Activated CD8-positive, alpha-beta memory T cell treated with anti-CD3 and anti-CD28 coated beads, Interleukin-2, amount 50 U/mL, for 4 hours (primary cell): ENCODE measurements around the gene GRK4.
"Not testable (repeated sequence)": the region's sequence is repeated elsewhere in the genome, so short reads cannot be mapped to it uniquely, and the experiment has no call there.

Experiments used
- DNase-seq: peaks from one replicate; pipeline ENCODE4 v3.0.0-alpha.2; 2020

Gene GRK4

DNA sequence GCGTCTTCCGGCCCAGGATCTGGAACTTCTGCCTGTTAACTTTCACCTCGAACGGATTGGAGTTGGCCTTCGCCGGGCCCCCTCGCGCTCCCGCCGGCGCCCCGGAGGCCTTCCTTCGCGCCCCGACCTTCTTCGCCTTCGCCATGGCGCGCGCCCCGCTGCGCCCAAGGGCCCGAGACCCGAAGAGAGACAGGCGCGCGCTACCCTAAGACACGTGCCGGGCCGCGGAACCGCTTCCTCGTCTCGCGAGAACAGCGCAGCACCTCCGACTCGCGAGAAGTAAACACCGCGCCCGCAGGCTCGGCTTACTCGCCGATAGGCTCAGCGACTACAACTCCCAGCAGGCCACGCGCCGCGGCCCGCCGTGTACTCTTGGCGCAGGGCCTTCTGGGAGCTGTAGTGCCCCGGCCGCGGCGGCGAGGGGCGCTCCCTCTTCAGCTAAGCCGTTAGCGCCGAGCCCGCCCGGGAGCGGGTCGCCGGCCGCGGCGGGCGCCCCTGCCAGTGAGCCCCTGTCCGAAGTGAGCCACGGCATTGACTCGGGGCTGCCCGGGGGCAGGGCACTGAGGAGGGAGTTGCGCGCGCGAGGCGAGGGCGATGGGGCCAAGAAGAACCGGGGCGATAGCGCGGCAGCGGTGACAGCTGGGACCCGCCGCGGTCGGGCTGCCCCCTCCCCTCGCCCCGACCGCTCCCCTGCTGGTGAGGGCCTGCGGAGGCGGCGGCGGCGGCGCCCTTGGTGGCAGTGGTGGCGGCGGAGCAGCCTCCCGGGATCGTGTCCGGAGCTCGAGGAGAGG is at the start of gene GRK4, which contains the start of gene NOP14:
TSS of gene GRK4 (plus strand) at position 397 of the 791 bp plus-strand sequence. CDS start 500 bp downstream, outside the sequence.
TSS of gene NOP14 (minus strand) at position 232 of the 791 bp plus-strand sequence. CDS start at position 145, 87 bp downstream.
- DNase-seq: peak; percentile 97

DNA sequence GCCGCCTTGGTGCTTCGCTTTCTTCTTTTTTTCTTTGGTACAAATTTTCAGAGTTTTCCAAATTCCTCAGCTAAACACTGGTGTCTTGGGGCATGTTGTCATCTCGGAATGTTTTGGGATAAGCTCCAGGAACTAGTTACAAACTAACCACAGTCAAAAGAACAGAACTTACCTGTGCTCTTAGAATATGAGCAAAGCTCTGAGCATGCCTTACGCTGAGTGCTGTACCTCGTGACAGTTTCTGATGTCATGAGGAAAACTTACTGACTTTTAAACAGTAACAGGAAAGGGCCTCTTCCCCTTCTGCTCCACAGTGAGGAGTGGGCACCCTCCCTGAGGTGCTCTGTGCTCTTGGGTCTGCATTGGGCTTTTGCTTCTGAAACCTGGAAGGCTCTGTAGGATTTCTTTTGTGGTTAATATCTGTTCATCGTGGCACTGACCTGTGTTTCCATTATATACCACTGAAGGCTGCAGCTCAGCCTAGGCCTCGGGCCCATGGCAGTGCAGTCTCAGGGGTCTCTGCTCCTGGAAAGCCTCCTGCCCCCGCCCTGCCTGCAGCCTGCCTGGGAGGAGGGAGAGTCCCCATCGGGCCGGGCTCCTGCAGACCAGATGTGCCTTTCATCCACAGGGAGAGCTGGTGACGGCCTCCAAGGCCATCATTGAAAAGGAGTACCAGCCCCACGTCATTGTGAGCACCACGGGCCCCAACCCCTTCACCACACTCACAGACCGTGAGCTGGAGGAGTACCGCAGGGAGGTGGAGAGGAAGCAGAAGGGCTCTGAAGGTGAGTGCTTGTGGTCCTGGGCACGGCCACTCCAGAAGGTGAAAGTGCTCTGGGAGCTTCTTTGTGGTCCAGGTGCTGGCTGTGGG is 48.9 kb upstream of the GRK4 start:
- no peak for DNase-seq

DNA sequence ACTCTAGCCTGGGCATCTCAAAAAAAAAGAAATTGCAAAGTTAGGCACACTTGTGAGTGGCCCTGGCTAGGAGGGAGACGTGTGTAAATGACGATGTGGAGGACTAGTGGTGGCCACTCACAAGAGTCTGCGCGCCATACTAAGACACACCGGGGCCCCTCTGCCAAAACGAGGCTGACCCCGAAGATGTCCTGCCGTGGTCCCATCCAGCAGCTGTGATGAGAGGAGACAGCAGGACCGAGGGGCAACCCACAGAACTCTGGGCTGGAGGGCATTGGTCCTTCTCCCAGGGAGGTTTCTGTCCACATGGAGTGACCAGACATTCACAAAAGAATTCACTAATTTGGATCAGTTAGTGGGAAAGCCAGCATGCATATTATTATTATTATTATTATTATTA is 47.6 kb upstream of the GRK4 start:
- no peak for DNase-seq

DNA sequence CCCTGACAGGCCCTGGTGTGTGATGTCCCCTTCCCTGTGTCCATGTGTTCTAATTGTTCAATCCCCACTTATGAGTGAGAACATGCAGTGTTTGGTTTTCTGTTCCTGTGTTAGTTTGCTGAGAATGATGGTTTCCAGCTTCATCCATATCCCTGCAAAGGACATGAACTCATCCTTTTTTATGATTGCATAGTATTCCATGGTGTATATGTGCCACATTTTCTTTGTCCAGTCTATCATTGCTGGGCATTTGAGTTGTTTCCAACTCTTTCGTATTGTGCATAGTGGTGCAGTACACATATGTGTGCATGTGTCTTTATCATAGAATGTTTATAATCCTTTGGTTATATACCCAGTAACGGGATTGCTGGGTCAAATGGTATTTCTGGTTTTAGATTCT is 46.7 kb upstream of the GRK4 start:
- not testable (repeated sequence) for DNase-seq

DNA sequence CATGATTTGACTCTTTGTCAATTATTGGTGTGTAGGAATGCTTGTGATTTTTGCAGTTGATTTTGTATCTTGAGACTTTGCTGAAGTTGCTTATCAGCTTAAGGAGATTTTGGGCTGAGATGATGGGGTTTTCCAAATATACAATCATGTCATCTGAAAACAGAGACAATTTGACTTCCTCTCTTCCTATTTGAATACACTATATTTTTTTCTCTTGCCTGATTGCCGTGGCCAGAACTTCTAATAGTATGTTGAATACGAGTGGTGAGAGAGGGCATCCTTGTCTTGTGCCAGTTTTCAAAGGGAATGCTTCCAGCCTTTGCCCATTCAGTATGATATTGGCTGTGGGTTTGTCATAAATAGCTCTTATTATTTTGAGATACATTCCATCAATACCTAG is 45.1 kb upstream of the GRK4 start:
- not testable (repeated sequence) for DNase-seq

GRCh38 chr4:2918714-2919113 is 44.7 kb upstream of the GRK4 start:
- not testable (repeated sequence) for DNase-seq

DNA sequence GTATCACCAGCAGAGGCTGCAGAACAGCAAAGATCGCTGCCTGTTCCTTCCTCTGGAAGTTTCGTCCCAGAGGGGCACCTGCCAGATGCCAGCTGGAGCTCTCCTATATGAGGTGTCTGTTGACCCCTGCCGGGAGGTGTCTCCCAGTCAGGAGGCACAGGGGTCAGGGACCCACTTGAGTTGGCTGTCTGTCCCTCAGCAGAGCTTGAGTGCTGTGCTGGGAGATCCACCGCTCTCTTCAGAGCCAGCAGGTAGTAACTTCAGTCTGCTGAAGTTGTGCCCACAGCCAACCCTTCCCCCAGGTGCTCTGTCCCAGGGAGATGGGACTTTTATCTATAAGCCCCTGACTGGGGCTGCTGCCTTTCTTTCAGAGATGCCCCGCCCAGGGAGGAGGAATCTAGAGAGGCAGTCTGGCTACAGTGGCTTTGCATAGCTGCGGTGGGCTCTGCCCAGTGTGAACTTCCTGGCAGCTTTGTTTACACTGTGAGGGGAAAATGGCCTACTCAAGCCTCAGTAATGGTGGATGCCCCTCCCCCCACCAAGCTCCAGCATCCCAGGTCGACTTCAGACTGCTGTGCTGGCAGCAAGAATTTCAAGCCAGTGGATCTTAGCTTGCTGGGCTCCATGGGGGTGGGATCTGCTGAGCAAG is 40.8 kb upstream of the GRK4 start:
- not testable (repeated sequence) for DNase-seq

- DNase-seq: no peak
These were observed 40.2 kb upstream of the GRK4 start for GRCh38 chr4:2923141-2923551.

DNA sequence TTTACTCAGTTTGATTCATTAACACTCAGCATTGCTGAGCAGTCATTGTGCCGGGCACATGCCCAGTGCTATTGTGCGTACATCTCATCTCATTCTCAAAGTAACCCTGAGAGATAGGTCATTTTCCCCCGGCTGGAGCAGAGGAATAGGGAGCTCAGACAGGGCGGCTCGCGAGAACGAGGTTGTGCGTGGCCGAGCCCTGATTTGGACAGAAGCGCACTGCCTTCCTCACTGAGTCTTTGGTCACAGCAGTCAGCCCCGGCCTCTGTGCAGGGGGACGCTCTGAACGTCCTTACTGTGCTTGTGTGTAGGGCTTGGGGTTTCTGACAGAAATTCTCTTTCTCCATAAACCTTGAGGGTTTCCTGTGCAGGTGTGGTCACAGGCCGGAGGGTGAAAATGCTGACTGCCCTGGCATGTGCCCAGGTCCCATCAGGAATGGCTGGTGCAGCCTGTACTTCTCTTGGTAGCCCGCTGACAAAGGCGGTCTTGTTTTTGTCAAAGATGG is 39.6 kb upstream of the GRK4 start:
- DNase-seq: no peak

DNA sequence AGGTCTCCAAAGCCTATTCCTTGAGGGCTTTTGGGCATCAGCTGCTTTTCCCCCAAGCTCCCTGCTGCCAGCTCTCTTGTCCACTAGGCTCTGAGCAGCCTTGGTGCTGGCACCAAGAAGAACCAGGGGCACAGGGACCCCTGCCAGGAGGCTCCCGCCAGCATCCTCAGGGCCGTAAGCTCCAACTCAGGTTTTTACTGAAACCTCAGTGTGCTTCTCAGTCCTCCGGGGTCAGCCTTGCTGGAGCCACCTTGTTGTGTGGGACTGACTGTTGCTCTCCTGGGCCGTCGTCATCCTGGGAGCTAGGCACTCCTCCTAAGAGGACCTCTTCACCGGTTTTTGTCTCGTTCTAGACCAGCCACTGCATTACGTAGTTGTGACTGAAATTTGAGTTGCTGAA is 39.1 kb upstream of the GRK4 start:
- DNase-seq: no peak

DNA sequence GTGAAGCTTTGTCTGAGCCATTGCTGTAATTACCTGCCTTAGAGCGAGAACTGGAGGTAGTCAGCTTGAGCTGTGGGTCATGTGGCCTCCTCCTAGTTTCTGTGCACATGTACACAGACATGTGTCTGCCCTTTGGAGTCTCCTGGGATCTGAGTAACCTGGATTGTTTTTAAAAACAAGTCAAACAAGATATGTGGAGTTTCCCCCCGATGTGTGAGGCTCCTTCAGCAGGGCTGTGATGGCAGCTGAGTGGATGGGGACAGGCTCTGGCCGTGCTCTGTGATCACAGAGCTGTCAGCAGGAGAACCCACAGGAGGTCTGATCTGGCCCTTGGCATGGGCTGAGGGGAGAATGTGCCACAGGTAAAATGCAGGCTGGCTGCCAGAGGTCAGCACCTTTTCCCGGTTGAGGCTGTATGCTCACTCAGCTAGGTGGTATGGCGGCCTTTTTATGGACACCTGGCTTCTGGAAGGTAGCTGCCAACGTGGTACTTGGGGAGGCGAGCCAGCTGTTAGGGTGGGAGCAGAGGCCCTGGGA is 38.5 kb upstream of the GRK4 start:
- no peak for DNase-seq

GRCh38 chr4:2925496-2925895 is 37.9 kb upstream of the GRK4 start:
- DNase-seq: no peak

DNA sequence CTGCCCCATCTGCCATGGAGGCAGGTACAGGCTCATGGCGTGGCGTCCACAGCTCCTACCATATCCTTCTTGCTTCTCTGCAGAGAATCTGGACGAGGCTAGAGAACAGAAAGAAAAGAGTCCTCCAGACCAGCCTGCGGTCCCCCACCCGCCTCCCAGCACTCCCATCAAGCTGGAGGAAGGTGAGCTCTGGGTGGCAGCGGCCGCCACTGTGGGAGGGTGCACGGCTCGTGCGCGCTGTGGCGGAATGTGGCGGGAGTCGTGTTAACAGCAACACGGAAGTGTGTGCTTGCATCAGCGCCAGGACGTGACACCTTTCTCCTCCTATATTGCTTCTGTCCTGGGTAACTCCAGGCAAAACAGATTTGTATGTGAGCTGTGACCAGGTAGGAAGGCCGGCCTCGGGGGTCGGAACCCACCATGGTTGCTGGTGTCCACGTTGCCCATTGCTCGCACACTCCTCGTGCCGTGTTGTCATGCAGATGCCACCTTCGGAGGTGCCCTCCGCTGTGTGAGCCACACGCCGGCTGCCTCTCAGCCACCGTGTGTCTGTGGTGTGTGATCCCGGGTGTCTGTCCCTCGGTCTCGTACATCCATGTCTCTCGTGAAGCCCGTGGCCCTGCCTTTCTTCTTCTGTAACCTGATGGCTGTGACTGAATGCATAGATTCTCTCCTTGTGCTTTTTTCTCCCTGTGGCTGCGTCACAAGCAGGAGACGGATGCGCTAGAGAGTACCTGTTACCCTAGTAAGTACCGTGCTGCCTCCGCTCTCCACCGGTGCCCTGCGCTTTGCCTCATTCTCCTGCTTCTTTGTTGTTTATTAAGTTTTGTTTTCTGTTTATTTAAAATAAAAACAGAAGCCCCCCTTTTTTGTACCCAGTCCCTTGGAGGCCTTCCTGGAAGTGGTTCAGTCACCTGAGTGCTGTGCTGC is 37.2 kb upstream of the GRK4 start:
- no peak for DNase-seq

- no peak for DNase-seq
These were observed 36.2 kb upstream of the GRK4 start for GRCh38 chr4:2927016-2927695.

DNA sequence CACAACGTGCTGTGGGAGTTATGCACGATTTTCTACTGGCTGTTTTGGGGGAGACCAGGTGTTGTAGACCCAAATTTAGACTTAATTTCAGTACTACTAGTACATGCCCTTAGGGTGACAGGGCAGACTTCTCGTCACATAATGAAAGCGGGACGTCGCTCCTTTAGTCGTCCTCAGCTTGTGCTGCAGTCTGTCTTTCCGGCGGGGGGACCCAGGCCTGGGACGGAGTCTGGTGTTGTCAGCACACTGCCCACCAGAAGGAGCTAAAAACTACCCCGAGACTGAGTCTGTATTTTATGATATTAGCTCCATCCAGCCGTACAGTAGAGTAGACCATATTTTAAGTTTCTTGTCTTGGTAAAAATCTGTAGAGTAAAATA is 35.7 kb upstream of the GRK4 start:
- DNase-seq: no peak

GRCh38 chr4:2928242-2929176 is 34.9 kb upstream of the GRK4 start:
- no peak for DNase-seq

GRCh38 chr4:2929469-2929868 is 33.9 kb upstream of the GRK4 start:
- no peak for DNase-seq

DNA sequence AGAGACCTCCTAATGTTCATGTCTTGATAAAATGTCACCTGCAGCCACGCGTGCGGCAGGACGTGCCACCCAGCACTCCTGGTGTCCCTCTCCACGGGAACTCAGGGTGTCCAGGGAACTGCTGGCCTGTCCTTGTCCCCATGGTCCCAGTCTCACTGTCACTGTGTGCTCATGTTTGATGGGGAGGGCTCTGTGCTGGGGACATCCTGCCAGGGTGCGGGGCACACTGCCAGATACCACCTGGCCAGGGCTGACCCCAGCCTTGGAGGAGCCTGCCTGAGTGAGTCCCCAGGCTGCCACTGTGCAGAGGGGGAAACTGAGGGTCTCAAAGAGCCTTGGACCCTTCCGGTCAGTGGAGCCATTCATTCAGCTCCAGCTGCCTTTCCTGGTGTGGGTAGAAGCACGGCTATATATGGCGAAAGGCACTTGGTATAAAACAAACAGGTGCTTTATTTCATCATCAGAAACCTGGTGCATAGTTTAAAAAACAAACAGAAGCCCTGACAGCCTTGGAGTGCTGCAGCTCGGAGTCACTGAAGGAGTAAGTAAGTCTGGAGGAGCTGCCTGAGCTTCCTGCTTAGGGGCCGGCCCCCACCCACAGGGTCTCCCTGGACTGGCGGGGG is 33.1 kb upstream of the GRK4 start:
- DNase-seq: no peak

GRCh38 chr4:2930758-2931511 is 32.4 kb upstream of the GRK4 start:
- DNase-seq: no peak
